ENCODE results near the gene APLNR.

The APLNR gene

GRCh38 chr11:57191311-57192219 is 45.5 kb downstream of the APLNR start:
- Histone ChIP-seq H3K27ac (no peak overlapping the region), H3K4me3 (no peak overlapping the region)

DNA sequence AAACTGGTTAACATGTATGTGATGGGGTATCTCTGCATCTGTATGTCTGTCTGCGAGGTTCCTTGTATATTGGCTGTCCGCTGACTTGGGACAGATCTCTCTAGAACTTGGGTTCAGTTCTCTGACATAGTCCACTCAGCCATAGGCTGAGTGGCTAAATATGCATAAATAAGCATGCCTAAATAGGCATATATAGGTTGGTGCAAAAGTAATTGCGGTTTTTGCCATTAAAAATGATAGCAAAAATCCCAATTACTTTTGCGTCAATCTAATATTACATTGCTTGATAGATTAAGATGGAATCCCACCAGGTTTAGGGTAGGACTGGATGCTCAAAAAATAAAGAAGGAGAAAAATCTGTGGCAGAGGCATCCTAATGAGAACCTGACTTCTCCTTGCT is 46.5 kb downstream of the APLNR start:
- Histone ChIP-seq H3K4me3 (no peak overlapping the region), H3K27ac (no peak overlapping the region)

Data from skin epidermis (tissue), 12 donors.